ENCODE results near the gene E2F8. TPM values are rescaled to one million over a fixed set of nuclear protein-coding genes. Genes with fewer than 3 reads are reported as not detected.

The E2F8 gene
- total RNA-seq, 1 experiment from 2014 or later, result 18.4 TPM

- TF ChIP-seq, protein P1, sequence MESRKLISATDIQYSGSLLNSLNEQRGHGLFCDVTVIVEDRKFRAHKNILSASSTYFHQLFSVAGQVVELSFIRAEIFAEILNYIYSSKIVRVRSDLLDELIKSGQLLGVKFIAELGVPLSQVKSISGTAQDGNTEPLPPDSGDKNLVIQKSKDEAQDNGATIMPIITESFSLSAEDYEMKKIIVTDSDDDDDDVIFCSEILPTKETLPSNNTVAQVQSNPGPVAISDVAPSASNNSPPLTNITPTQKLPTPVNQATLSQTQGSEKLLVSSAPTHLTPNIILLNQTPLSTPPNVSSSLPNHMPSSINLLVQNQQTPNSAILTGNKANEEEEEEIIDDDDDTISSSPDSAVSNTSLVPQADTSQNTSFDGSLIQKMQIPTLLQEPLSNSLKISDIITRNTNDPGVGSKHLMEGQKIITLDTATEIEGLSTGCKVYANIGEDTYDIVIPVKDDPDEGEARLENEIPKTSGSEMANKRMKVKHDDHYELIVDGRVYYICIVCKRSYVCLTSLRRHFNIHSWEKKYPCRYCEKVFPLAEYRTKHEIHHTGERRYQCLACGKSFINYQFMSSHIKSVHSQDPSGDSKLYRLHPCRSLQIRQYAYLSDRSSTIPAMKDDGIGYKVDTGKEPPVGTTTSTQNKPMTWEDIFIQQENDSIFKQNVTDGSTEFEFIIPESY (IDR thresholded peaks at IDR 0.05; ENCODE audit: extremely low read depth, insufficient replicate concordance, low read length), result no peak
Measured at GRCh38 chr11:19232910-19233503, 7.7 kb downstream of the E2F8 start (continued).

DNA sequence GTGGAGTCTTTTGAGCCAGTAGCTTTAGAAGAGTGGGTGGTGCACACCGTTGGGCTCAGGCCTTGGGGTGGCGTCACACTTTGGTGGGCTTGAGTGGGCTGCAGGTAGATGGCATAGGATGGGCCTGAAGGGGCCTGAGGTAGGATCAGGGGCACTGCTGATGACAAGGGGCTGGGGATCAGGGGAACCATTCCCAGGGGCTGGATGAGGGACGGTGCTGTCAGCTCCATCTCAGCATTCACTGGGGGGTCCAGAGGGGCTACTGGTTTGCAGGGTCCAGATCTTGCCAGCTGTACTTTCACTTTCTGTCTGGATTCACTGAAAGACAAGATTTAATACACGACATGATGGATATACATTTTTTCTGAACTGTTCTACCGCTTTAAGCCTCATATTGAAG, 11.1 kb downstream of the E2F8 start:
- no peaks in the 10 kb centered on the region for H3K9me3 ChIP-seq (ENCODE audit: control insufficient read depth in 1 of 2, insufficient read depth in 1 of 2, low read depth in 1 of 2, low read length in 2 of 2)
- H3K79me2 ChIP-seq (ENCODE audit: insufficient read depth, low read length), result no peaks in the 10 kb centered on the region
- no peaks in the 10 kb centered on the region for H3K9me2 ChIP-seq (ENCODE audit: insufficient read depth)
- peaks cover 4 to 24% of the 10 kb centered on the region in 2 experiments for H3K4me1 ChIP-seq (ENCODE audit: control insufficient read depth in 1 of 2, insufficient read depth in 2 of 2, low read length in 2 of 2)
- ChIA-PET CTCF (no interaction called here), POLR2A (no interaction called here), RAD21 (ENCODE audit: low non-redundant PET in 1 of 2, low total read pairs in 2 of 2, uncharacterized antibody in 2 of 2, unreplicated experiment in 2 of 2) (no interaction called here)
- peaks cover 14 to 67% of the 10 kb centered on the region in 2 experiments; a peak in 2 of 4 replicates for H3K36me3 ChIP-seq (ENCODE audit: control insufficient read depth in 1 of 2, insufficient read depth in 2 of 2, low read length in 2 of 2)
- no peak overlapping the region for H3K4me3 ChIP-seq (replicated peaks in 1 of 2; ENCODE audit: low read depth in 1 of 2, low read length in 2 of 2)
- BruUV-seq (replicated peaks), result no TSS peak
- no peak overlapping the region for H3K27ac ChIP-seq (ENCODE audit: low read depth, low read length)
- no peak for ATAC-seq
- H3K27me3 ChIP-seq (ENCODE audit: insufficient read depth, low read length), result no peaks in the 10 kb centered on the region
- no peaks in the 10 kb centered on the region for H4K20me1 ChIP-seq (ENCODE audit: insufficient read depth)
- TF ChIP-seq POLR2A (IDR thresholded peaks at IDR 0.05; ENCODE audit: borderline replicate concordance, extremely low read depth, insufficient read depth, insufficient read length), result no peak
- TF ChIP-seq ATF3 (IDR thresholded peaks at IDR 0.05), result no peak
- TF ChIP-seq CBX3 (IDR thresholded peaks at IDR 0.05; ENCODE audit: low read depth), result no peak
- TF ChIP-seq JUND (IDR thresholded peaks at IDR 0.05), result no peak
- no peak for DNase-seq (ENCODE audit: low read depth, low spot score)
- no peak overlapping the region for H2AFZ ChIP-seq (ENCODE audit: low read depth, low read length, poor library complexity, severe bottlenecking)
- H3K4me2 ChIP-seq (ENCODE audit: low read length), result no peak overlapping the region
- intact Hi-C loops (cut with micrococcal nuclease), result no loop called here
- H3K9ac ChIP-seq (ENCODE audit: low read length), result no peak overlapping the region

GRCh38 chr11:19228968-19229367, 11.8 kb downstream of the E2F8 start:
- CTCF ChIA-PET, result no interaction called here
- Histone ChIP-seq H3K36me3 (ENCODE audit: control insufficient read depth in 1 of 2, insufficient read depth in 2 of 2, low read length in 2 of 2) (peaks cover 16 to 68% of the 10 kb centered on the region in 2 experiments; a peak in 2 of 4 replicates), H3K4me2 (ENCODE audit: low read length) (no peak overlapping the region), H3K79me2 (ENCODE audit: insufficient read depth, low read length) (no peaks in the 10 kb centered on the region), H3K4me3 (replicated peaks in 1 of 2; ENCODE audit: low read depth in 1 of 2, low read length in 2 of 2) (no peak overlapping the region), H3K27ac (ENCODE audit: low read depth, low read length) (no peak overlapping the region), H3K9ac (ENCODE audit: low read length) (no peak overlapping the region), H3K9me3 (ENCODE audit: control insufficient read depth in 1 of 2, insufficient read depth in 1 of 2, low read depth in 1 of 2, low read length in 2 of 2) (no peaks in the 10 kb centered on the region), H3K27me3 (ENCODE audit: insufficient read depth, low read length) (no peaks in the 10 kb centered on the region), H3K9me2 (ENCODE audit: insufficient read depth) (no peaks in the 10 kb centered on the region), H2AFZ (ENCODE audit: low read depth, low read length, poor library complexity, severe bottlenecking) (no peak overlapping the region), H4K20me1 (ENCODE audit: insufficient read depth) (no peaks in the 10 kb centered on the region; the same call in 1 of the 2 replicates), H3K4me1 (ENCODE audit: control insufficient read depth in 1 of 2, insufficient read depth in 2 of 2, low read length in 2 of 2) (peaks cover 4 to 19% of the 10 kb centered on the region in 2 experiments)
- RAD21 ChIA-PET (ENCODE audit: low non-redundant PET in 1 of 2, low total read pairs in 2 of 2, uncharacterized antibody in 2 of 2, unreplicated experiment in 2 of 2), result no interaction called here
- ATAC-seq (no peak), DNase-seq (ENCODE audit: low read depth, low spot score) (no peak)
- POLR2A ChIA-PET, result no interaction called here
- BruUV-seq (replicated peaks), result no TSS peak
- intact Hi-C loops (cut with micrococcal nuclease), result no loop called here
- TF ChIP-seq YY1 (IDR thresholded peaks at IDR 0.05; ENCODE audit: extremely low read depth, insufficient replicate concordance, low read depth, low read length) (no peak), SRF (IDR thresholded peaks at IDR 0.05; ENCODE audit: low read depth) (no peak), EGR1 (IDR thresholded peaks at IDR 0.05; ENCODE audit: low read depth) (no peak), ZFX (IDR thresholded peaks at IDR 0.05) (no peak), TCF7L2 (IDR thresholded peaks at IDR 0.05; ENCODE audit: borderline replicate concordance, extremely low read depth, insufficient read depth, insufficient read length) (no peak), ATF3 (IDR thresholded peaks at IDR 0.05) (no peak), CEBPB (IDR thresholded peaks at IDR 0.05; ENCODE audit: low read depth) (no peak), EZH2 (IDR thresholded peaks at IDR 0.05) (no peak), SIN3A (IDR thresholded peaks at IDR 0.05; ENCODE audit: low read depth) (no peak), SP1 (IDR thresholded peaks at IDR 0.05; ENCODE audit: low read depth) (no peak)
- TF ChIP-seq, protein P2, sequence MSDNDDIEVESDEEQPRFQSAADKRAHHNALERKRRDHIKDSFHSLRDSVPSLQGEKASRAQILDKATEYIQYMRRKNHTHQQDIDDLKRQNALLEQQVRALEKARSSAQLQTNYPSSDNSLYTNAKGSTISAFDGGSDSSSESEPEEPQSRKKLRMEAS (IDR thresholded peaks at IDR 0.05), result no peak

Data from HCT116 (cell line).